Measurements from ENCODE around the gene THY1.

Gene THY1

GRCh38 chr11:119369132-119369925 is 53.6 kb downstream of the THY1 start:
- DNase-seq (ENCODE audit: low read depth) = no peak

GRCh38 chr11:119368121-119369034 is 54.6 kb downstream of the THY1 start:
- DNase-seq (ENCODE audit: low read depth) = no peak

DNA sequence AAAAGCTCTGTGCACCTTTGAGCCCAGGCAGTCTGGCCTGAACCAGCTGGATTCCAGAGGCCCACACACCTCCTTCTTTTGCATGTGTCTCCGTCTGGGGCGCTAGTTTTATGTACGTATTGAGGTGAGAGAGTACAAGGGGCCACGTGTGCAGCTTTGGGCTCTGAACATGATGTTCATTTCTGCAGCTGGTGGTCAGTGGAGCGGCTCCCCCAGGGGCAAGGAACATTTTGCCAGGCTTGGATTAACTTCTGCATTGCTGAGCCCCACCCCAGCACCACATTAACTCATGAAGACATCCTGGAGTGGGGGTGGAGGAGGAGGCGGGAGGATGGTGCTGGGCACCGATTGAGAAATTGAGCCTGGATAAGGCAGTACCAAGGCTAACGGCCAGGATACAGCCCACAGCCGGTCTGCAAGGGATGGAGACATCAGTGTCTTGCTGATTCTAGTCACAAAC is 55.3 kb downstream of the THY1 start:
- DNase-seq (ENCODE audit: low read depth) = no peak

Measured in activated T-helper 1 cell treated with Interleukin-2 at 50 U/mL for 16 hours (primary cell).